CD4-positive, CD25-positive, alpha-beta regulatory T cell (primary cell): Measurements from ENCODE around the gene INPPL1. TPM values are rescaled to one million over a fixed set of nuclear protein-coding genes. Genes with fewer than 3 reads are reported as not detected.

ENCODE experiments used
- polyA plus RNA-seq, 4 donors: library from polyadenylated mRNA; unstranded; fragments of 300-500 nt; fragmentation: Illumina TruSeq; gene quantifications; one replicate each; pipeline ENCODE4 v1.2.3, GENCODE V29; 2021
- total RNA-seq: library from RNA; stranded (reverse); gene quantifications from one replicate; pipeline ENCODE4 v1.2.3, GENCODE V29; 2022

Gene INPPL1
- total and polyA plus RNA-seq, 5 donors from 2014 or later = 3.6 to 101 (median 4.3) TPM

Other genes starting within 250 kb of the INPPL1 start
- 22.8 TPM for gene IL18BP, start 225.9 kb upstream of the INPPL1 start, total RNA-seq
- gene IL18BP, start 225.9 kb upstream of the INPPL1 start, polyA plus RNA-seq = 10 to 100 TPM; 10.4 to 19.1 (median 12.5) TPM
- 272 TPM for gene NUMA1, start 144.2 kb upstream of the INPPL1 start, total RNA-seq
- 10 to 100 TPM; 14.0 to 27.2 (median 20.5) TPM for gene NUMA1, start 144.2 kb upstream of the INPPL1 start, polyA plus RNA-seq
- 1.5 TPM for gene LRRC51, start 143.9 kb upstream of the INPPL1 start, total RNA-seq
- 1 to 10 TPM; 2.8 to 9.4 (median 6.3) TPM for gene LRRC51, start 143.9 kb upstream of the INPPL1 start, polyA plus RNA-seq
- 48.5 TPM for gene LAMTOR1, start 121.5 kb upstream of the INPPL1 start, total RNA-seq
- gene LAMTOR1, start 121.5 kb upstream of the INPPL1 start, polyA plus RNA-seq = 100 to 1,000 TPM in 3 of 4 donors, 10 to 100 TPM in 1; 69.2 to 116 (median 102) TPM
- not detected for gene TOMT, start 118.8 kb upstream of the INPPL1 start, total RNA-seq
- gene TOMT, start 118.8 kb upstream of the INPPL1 start, polyA plus RNA-seq = not detected
- 46.3 TPM for gene ANAPC15, start 112.1 kb upstream of the INPPL1 start, total RNA-seq
- gene ANAPC15, start 112.1 kb upstream of the INPPL1 start, polyA plus RNA-seq = 100 to 1,000 TPM in 2 of 4 donors, 10 to 100 TPM in 2; 86.1 to 103 (median 98.4) TPM
- gene FOLR3, start 89.0 kb upstream of the INPPL1 start, total RNA-seq = not detected
- under 1 TPM in 1 of 4 donors, not detected in 3; 0.32 TPM for gene FOLR3, start 89.0 kb upstream of the INPPL1 start, polyA plus RNA-seq
- not detected for gene FOLR1, start 32.6 kb upstream of the INPPL1 start, total RNA-seq
- not detected for gene FOLR1, start 32.6 kb upstream of the INPPL1 start, polyA plus RNA-seq
- gene FOLR2, start 8.0 kb upstream of the INPPL1 start, total RNA-seq = not detected
- gene FOLR2, start 8.0 kb upstream of the INPPL1 start, polyA plus RNA-seq = under 1 TPM in 1 of 4 donors, not detected in 3; 0.26 TPM
- gene PHOX2A, start 19.4 kb downstream of the INPPL1 start, total RNA-seq = not detected
- gene PHOX2A, start 19.4 kb downstream of the INPPL1 start, polyA plus RNA-seq = not detected
- 14.7 TPM for gene CLPB, start 209.8 kb downstream of the INPPL1 start, total RNA-seq
- 1 to 10 TPM; 3.8 to 8.0 (median 5.0) TPM for gene CLPB, start 209.8 kb downstream of the INPPL1 start, polyA plus RNA-seq